ENCODE results near the gene RNU1-3.

RNU1-3 gene

GRCh38 chr1:16617778-16618580, 48.8 kb downstream of the RNU1-3 start:
- no peak for DNase-seq (ENCODE audit: low spot score)

- no peak for DNase-seq (ENCODE audit: low spot score)
Measured at GRCh38 chr1:16617114-16617631, 49.6 kb downstream of the RNU1-3 start.

Measured in kidney capillary endothelial cell (primary cell).